HG02970 (cell line): ENCODE measurements around the gene COX6B1.
"Not testable (repeated sequence)": the region's sequence is repeated elsewhere in the genome, so short reads cannot be mapped to it uniquely, and the experiment has no call there.

Source experiments
- ATAC-seq: cut with Tn5 transposase; IDR thresholded peaks from one replicate; pipeline ENCODE4 v1.9.1; 2021; ENCODE audit warnings: mild to moderate bottlenecking, moderate library complexity, moderate number of reproducible peaks; ENCODE audit not compliant: unreplicated experiment, low FRiP score

The COX6B1 gene

DNA sequence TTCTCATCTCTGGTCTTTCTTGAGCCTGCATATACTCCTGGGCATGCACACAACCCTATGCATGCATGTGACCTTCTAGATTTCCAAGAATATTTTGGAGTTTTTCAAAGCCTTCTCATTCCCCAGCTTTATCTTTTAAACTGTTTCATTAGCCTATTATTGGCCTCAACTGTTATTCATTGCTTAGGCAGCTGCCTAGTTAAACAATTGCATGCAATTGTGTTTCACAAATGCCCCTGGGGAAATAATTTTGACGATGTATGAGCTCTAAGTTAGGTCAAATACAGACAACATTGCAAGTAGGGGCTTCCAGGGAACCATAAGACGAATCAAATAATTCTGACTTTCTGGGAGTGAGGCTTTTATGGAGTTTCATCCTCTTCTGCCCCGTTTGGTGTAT lies 15.9 kb downstream of the COX6B1 start:
- ATAC-seq, result no peak

DNA sequence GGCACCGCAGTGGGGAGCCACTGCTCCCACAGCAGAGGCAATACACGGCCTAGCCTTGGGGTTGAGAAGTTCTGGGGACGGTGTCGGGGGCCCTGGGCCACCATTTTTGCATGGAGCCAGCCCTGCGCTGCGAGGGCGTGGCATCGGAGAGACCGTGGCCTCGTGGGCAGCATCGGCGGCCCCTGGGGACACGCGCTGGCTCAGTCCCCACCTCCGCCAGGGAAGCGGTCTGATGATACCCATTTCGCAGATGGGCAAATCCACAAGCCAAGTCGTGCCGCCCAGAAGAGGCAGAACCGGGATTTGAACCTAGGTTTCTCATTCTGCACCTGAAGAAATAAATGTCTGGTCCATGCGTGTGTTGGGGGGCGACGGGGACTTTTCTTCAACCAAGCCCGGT lies 17.0 kb downstream of the COX6B1 start:
- no peak for ATAC-seq

DNA sequence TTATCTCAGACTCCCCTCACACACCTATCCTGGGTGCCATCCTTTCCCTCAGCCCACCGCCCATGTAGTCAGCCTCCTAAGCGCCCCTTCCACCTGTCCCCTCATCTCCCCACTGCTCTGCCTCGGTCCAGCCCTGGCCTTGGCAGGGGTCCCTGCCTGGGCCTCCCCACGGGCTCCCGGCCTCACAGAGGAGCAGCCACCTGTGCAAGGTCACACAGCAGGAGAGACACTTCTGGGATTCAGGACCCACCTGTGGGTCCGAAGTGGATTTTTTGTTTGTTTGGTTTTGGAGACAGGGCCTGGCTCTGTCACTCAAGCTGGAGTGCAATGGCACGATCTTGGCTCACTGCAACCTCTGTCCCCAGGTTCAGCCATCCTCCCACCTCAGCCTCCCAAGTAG lies 17.5 kb downstream of the COX6B1 start:
- no peak for ATAC-seq

DNA sequence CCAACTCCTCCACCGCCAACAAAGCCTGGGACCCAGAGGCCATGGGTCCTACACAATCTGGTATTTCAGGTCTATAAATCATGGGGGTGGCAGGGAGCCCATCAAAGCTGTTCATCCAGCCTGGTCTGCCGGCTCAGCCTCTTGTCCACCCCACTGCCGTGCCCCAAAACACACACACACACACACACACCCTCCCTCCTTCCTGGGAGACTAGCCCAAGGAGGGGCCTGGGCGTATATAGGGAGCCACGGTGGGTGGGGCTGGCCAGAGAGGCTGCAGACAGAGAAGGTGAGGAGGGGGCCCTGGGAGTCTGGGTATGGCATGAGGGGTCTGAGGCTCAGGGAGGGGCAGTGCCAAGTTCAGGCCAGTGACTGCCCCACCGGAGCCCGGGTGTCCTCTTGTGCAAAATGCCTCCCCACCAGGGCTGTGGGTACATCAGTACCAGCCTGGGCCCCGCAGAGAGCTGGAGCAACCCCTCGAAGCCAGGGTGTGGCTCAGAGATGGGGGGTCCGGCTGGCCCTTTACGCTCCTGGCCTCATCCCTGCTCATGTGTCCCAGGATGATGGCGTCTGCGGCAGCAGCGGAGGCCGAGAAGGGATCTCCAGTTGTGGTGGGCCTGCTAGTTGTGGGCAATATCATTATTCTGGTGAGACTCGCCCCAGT lies 18.3 kb downstream of the COX6B1 start, which contains the start of gene UPK1A:
TSS of gene UPK1A (plus strand) at position 267 of the 663 bp plus-strand sequence. CDS start at position 563, 296 bp downstream.
- ATAC-seq, result no peak

DNA sequence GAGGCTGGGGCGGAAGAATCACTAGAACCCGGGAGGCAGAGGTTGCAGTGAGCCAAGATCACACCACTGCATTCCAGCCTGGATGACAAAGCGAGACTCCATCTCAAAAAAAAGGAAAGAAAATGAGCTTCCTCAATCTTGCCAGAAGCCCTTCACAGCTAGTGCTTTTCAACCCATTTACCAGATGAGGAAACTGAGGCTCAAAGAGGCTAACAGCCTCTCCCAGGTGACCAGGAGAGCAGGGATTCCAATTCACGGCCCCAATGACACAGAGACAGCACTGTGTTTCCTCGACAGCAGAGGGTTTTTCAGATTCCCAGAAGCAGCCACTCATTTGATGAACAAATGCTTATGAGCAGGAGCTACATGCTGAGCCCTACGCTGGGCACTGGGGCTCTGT lies 21.4 kb downstream of the COX6B1 start:
- no peak for ATAC-seq

DNA sequence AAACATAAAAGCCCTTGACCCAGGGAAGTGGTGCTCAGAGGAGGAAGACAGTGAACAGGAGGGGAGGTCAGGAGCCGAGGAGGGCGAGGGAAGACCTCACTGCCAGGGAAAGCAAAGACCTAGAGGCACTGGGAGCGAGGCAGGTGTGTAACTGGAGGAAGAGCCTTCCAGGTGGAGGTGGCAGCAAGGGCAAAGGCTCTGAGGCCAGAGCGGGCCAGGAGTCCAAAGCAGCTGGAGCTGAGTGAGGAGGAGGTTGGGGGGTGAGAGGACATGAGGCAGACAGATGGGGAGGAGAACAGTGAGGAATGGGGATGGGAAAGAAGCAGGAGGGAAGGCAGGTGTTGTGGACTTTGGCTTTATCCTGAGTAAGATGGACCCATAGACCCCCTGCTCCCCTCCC lies 21.9 kb downstream of the COX6B1 start:
- ATAC-seq, result no peak

DNA sequence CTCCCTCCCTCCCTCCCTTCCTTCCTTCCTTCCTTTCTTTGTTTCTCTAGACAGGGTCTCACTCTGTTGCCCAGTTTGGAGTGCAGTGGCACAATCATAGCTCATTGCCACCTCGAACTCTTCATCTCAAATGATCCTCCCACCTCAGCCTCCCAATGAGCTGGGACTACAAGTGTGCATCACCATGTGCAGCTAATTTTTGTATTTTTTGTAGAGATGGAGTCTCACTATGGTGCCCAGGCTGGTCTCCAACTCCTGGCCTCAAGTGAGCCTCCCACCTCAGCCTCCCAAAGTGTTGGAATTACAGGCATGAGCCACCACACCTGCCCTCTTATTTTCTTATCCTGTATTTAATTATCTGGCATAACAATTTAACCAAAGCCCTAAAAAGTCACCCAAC lies 22.6 kb downstream of the COX6B1 start:
- ATAC-seq, result no peak

DNA sequence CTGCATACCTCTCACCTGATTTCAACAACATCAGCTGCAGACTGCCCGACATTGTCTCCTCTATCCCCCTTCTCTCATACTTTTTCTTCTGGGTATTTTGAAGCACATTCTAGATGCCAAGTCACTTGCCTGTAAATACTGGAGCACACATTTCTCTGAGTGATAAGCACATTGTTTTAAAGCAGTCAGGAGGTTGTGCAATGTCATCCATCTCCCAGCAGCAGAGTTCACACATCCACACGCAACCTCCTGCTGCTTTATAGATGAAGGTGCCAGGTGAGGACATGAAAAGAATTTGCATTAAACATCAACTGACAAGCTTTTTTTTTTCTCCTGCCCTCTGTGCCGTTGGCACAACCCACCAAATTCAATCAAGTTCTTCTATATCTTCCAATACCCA lies 23.7 kb downstream of the COX6B1 start:
- ATAC-seq, result no peak

DNA sequence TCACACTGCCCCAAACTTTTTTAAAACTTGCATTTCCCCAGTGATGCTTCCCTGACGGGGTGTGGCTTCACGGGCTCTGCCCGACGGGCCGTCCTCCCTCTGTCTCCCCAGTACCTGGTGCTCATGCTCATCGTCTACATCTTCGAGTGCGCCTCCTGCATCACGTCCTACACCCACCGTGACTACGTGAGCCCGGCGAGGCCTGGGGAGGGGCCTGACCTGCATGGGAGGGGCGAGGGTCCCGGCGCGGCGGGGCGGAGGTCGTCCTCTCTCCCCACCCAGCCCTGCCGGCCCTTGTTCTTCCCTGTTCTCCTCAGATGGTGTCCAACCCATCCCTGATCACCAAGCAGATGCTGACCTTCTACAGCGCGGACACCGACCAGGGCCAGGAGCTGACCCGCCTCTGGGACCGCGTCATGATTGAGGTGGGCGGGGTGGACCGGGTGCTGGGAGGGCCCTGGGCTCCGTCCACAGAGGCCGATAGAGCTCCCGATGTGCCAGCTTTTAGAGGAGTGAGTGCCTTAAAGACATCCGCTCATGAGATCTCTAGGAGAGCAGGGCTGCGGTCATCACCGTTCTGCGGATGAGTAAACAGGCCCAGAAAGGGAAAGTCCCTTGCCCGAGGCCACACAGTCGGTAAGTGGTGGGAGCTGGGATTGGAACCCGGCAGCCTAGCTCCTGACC lies 25.1 kb downstream of the COX6B1 start:
- no peak for ATAC-seq

DNA sequence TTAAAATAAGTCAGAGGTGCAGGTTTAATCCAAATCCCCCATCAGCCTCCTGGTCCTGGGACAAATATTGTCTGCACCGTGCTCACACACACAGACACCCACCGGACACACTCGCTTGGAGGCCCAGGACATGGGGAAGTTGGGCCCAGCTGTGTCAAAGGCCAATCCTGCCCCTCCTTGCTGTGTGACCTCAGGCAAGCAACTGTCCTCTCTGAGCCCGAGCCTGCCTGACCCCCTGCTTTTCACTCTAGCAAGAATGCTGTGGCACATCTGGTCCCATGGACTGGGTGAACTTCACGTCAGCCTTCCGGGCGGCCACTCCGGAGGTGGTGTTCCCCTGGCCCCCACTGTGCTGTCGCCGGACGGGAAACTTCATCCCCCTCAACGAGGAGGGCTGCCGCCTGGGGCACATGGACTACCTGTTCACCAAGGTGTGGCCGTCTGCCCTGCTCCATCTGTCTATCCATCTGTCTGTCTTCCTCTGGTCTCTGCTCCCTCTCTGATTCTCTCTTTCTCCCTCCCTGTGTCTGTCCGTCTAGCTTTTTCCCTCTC lies 27.5 kb downstream of the COX6B1 start:
- no peak for ATAC-seq

DNA sequence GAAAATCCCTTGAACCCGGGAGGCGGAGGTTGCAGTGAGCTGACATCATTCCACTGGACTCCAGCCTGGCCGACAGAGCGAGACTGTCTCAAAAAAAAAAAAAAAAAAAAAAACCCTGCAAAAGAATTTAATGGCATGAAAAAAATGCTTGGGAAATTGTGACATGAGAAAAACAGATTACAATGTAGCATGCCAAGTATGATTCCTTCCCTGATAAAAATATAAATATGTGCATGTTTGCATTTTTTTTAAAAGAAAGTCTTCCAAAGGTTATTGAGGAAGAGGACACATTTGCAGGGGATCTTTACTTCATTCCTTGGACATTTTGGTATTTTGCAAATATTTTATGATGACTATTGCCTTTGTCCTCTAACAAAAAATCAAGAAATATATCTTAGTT lies 41.7 kb downstream of the COX6B1 start:
- no peak for ATAC-seq

DNA sequence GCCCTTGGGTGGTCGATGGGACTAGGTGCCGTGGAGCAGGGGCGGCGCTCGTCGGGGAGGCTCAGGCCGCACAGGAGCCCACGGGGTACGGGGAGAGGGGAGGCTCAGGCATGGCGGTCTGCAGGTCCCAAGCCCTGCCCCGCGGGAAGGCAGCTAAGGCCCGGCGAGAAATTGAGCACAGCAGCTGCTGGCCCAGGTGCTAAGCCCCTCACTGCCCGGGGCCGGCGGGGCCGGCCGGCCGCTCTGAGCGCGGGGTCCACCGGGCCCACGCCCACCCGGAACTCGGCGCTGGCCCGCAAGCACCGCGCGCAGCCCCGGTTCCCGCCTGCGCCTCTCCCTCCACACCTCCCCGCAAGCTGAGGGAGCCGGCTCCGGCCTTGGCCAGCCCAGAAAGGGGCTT lies 43.0 kb downstream of the COX6B1 start:
- ATAC-seq, result not testable (repeated sequence)

DNA sequence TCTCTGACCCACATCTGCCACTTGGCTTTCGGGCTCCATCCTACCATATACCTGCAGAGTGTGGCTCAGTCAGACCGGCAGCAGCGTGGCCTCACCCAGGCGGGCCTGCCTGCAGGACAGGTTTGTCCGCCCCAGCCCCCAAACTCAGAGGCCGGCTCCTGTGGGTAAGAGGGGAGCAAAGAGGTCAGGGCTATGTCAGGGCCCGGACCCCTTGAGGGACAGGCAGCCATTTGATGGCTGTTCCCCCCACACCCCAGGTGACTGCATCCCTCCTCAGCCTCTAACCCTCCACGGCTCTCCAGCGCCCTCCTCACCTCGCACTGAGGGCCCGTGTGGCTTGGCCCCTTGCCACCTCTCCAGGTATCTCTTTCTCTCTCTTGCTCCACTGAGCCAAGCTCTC lies 43.9 kb downstream of the COX6B1 start:
- no peak for ATAC-seq

DNA sequence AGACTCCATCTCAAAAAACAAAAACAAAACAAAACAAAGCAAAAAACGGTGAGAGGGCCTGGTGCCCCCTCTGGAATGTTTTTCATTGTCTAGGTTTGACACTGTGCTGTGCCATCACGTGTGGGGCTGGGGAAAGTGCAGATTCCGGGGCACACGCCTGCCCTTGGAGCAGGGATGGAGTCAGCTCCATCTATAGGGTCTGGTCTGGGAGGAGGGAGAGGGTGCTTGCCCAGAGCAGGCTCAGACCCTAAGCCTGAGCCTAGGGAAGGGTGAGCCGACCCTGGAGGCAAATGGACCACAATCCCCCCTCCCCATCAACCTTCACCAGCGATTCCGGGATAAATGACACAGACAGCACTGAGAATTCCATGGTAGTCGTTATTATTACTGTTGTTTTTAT lies 45.3 kb downstream of the COX6B1 start:
- ATAC-seq, result peak; percentile 9

DNA sequence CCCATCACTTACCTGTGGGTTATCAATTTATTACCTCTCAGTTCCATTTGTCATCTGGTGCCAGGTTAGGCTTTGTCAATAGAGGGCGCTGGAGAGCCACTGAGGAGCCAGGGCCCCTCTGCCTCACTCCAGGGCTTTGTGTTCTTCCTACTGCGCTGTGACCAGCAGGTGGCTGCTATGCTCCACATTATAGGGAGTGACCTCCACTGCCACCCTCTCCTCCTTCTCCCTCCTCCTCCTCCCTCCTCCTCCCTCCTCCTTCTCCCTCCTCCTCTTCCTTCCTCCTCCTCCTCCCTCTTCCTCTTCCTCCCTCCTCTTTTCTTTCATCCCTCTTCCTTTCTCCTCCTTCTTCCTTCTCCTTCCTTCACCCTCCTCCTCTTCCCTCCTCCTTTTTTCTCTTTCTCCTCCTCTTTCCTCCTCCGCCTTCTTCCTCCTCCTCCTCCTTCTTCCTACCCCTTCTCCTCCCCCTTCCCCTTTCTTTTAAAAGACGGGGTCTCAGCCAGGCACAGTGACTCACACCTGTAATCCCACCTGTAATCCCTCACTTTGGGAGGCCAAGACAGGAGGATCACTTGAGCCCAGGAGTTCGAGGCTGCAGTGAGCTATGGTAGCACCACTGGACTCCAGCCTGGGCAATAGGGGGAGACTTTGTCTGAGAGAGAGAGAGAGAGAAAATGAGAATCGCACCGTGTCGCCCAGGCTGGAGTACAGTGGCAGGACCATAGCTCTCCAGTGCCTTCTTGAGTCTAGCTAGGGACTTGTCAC lies 45.9 kb downstream of the COX6B1 start:
- peak; percentile 61 for ATAC-seq

DNA sequence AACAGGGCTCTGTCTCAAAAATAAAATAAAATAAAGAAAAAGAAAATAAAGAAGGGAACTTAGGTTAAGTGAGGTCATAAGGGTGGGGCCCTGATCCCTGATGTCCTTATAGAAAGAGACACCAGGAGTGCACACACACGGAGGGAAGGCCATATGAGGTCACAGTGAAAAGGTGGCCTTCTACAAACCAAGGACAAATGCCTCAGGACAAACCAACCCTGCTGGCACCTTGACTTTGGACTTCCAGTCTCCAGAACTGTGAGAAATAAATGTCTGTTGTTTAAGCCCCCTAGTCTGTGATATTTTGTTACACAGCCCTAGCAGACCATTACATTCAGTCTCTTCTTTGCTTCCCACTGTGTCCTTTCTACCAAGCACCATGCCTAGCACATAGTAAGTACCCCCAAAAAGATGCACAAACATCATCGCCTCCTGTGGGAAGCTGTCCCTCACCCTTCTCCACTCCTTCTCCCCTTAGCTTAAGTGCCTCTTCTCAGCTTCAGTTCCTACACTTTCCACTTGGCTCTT lies 47.8 kb downstream of the COX6B1 start:
- no peak for ATAC-seq

DNA sequence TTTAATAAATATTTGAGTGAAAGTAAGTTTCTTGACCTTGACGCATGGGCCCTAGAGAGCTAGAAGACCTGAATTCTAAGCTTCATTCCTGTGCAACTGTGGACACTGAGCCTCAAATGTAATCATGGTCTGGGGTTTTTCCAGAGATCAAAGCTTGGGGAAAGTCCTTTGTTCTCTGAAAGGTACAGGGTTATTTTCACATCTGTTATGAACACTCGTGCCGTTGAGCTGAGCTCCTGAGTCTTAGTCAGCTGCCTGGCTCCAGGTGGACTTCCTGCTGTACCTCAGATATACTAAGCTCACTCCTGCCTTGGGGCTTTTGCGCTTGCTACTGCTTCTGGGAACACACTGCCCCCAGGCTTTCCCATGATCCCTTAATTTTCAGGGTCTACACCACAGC lies 48.7 kb downstream of the COX6B1 start:
- ATAC-seq, result no peak

DNA sequence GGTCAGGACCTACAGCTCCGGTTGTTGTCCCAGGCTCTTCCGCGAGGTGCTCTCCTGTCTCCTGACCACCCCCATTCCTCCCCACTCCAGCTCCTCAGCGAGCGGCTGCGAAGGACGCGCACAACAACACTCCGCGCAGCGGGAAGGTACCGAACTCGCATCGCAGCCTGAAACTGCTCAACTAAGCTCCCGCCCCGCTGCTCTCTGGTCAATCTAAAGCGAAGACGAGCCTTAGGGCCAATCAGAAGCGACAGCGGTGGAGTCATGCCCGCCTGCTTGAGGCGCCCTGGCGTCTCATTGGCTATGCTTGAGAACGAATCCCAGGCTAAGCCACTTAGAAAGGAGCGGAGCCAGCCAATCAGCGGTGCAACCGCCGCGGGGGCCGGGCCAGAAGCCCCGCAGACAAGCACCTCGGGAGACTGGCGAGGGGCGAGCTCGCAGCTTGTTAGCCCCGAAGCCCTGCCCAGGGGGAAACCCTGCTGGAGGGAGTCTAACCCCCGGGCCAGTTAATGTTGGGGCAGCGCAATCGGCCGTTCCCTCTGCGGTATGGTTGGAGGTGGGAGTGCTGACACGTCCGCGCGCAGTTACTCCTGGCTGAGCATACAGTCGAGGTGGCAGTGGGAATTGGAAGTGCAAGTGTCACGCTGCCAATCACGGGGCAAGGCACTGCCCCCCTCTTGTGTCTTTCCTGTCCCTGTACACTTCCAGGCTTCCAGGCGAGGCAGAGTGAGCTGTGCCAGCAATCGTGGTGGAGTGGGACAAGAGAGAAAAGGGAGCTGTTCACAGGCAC lies 54.3 kb downstream of the COX6B1 start:
- ATAC-seq, result peak; percentile 88

DNA sequence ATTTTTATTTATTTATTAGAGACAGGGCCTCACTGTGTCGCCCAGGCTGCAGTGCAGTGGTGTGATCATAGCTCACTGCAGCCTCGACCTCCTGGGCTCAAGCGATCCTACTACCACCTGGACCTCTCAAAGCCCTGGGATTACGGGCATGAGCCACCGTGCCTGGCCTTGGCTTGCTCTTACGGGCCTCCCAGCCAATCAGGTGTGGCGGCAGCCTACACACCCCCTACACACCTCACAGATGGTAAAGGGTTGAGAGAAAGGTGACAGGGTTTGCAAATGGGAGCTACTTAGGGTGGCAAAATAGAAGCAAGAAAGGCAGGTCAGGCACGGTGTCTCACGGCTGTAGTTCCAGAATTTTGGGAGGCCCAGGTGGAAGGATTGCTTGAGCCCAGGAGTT lies 55.2 kb downstream of the COX6B1 start:
- ATAC-seq, result no peak

DNA sequence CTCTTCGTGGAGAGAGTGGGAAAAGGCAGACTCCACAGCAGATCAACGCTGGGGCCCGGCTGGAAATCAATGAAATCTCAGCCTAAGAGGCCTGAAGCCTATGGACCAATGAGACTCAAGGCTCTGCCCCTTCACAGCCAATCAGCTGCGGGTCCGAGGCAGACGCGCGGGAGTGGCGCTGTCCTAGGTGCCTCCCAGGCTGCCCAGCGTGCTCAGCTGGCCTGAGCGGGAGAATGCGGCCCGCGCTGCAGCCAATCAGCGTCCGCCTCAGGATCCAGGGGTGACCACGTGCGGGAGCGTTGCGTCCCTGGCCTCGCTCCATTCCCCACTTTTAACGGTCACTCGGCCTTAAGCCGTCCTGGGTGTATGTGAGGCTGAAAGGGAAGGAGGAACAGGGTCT lies 56.1 kb downstream of the COX6B1 start, which contains the start of gene ZBTB32:
TSS of gene ZBTB32 (plus strand) at position 341 of the 400 bp plus-strand sequence. CDS start 10,069 bp downstream, outside the sequence.
- ATAC-seq, result no peak
